HG03558 (cell line): ENCODE measurements around the gene TIMM10.

ENCODE experiments used
- ATAC-seq: cut with Tn5 transposase; IDR thresholded peaks from one replicate; pipeline ENCODE4 v1.9.1; 2021; ENCODE audit warnings: moderate number of reproducible peaks; ENCODE audit not compliant: unreplicated experiment; ENCODE audit errors: extremely low read depth

The TIMM10 gene

GRCh38 chr11:57487021-57487778 is 43.4 kb downstream of the TIMM10 start:
- ATAC-seq = no peak

GRCh38 chr11:57485217-57485990 is 45.1 kb downstream of the TIMM10 start:
- ATAC-seq = no peak

DNA sequence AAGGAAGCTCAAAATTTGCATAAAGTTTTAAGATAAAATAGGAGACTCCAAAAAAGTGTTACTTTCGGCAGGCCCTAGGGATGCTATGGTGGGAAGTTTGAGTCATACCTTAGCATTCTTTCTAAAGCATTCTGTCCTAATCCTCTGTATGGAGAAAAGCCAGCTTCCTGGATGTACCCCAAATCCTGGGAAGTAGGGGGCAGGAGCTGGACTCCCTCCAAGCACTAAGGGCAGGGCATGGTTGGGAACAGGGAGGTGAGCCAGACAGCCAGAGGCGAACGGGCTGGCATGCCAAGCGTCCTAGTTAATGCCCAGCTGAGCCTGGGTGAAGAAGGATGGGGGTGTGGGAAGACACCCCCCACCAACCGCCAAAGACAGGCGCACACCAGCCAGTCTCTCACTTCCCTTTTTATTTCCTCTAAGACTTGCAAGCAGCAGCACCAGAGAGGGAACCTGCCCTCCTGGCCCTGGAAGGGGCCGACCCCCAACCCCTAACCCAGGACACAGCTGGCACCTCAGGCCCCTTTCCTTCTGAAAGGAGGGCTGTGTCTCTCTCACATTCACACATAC is 46.3 kb downstream of the TIMM10 start:
- no peak for ATAC-seq

DNA sequence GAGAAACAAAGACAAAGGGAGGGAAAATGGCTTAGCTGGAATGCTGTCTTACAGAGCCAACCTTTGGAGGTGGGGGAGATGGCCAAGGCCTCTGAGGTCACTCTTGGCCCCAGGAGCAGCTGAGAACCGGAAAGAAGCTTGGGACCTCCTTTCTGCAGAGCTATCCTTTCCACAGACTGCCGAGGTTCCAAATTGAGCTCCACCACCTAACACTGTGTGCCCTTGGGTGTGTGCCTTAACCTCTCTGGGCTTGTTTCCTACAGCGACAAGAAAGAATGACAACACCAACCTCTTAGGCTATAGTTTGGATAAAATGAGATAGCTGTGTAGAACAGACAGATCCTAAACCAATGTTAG is 47.0 kb downstream of the TIMM10 start:
- no peak for ATAC-seq

GRCh38 chr11:57482782-57483561 is 47.6 kb downstream of the TIMM10 start:
- no peak for ATAC-seq

DNA sequence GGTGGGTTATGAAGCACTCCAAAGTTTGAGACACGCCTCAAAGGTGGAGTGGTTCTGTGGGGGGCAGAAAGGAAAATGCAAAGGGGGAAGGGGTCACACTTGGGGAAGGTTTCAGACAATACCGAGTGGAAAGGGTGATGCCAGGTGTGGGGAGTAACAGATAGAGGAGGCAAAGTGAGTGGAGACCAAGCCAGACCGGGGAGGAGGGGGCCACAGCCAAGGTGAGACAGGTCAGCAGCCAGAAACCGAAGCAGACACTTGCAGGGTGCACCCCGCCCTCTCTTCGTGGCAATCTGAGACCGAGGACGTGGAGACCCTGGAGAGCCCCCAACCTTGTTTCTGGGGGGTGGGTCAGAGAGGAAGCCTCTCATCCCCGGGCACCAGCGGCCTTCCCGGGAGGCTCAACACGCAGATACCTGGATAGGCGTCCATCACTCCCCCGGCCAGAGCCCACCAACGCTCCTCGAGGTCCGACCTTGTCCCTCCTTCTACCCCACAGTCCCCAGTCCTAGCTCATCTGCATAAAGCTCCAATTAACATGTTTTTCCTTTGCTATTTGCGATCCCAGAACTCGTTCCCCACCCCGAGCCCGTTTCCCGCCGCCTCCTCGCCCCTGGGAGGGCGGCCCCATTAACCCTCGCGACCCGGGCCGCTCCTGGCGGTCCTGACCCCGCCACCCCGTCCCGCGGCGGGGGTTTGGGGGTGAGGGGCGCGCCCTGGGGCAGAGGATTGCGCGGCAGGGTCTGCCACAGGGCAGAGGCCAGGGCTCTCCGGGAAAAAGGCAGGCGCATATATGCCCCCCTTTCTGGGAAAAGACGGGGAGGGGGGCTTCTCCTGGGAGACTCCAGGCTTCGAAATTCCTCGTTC is 48.4 kb downstream of the TIMM10 start:
- ATAC-seq = no peak

- no peak for ATAC-seq
These were observed 49.2 kb downstream of the TIMM10 start for GRCh38 chr11:57481315-57481714.

- ATAC-seq = no peak
These were observed 50.0 kb downstream of the TIMM10 start for GRCh38 chr11:57480409-57481137.

GRCh38 chr11:57479911-57480310 is 50.6 kb downstream of the TIMM10 start:
- no peak for ATAC-seq

DNA sequence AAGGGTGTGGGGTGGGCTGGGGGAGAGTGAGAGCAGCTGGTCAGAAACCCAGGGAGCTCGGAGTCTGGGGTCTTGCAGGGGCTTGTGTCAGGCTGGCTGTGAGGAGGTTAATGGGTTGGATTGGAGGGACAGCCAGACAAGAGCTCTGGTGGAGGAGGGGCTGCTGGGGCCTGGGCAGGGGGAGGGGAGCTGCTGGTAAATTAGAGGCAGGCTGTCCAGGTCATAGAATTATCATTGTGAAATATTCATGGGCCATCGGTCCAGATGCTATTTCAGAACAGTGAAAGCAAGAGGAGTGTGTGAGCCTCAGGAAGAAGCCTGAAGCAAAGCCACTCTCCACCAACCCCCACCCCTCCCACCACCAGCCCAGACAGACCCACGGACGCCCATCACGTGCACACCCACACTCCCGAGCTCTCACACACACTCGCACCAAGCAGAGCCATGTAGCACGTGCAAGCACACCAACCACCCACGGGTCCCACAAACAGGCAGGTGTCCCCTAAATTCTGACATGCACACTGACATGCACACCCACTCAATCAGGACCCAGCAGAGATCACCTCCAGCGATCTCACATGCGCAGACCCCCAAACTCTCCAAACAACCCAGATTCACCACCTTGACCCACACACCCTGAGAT is 51.4 kb downstream of the TIMM10 start:
- no peak for ATAC-seq
